ENCODE data around the gene APOL5. TPM values are rescaled to one million over a fixed set of nuclear protein-coding genes. Genes with fewer than 3 reads are reported as not detected.
A peak's percentile ranks its signal among the peaks of the same experiment; 100 is the strongest.
"Not testable (repeated sequence)": the region's sequence is repeated elsewhere in the genome, so short reads cannot be mapped to it uniquely, and the experiment has no call there.

The APOL5 gene
- total RNA-seq, 6 donors from 2014 or later = not detected

DNA sequence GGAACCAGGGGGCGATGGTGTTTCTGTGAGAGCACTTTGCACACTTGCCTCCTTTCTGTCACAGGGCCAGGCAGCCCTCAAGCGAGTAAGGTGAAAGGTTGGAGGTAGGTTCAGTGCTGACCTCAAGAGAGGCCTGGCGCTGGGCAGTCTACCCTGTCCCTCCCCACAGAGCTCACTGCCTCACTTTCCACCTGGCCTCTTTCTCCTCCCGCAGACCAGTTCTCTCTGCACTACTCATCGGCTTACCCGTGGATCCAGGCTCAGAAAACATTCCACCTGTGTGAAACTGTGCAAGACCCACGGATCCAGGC lies 16.8 kb downstream of the APOL5 start:
- ATAC-seq (ENCODE audit: low FRiP score in 2 of 2) (no peak), DNase-seq (no peak)
- H3K4me3 ChIP-seq = no peak overlapping the region
- H3K27me3 ChIP-seq = no peaks in the 10 kb centered on the region
- H3K36me3 ChIP-seq = peaks cover 0 to 9% (median 3%) of the 10 kb centered on the region in 4 donors
- WGBS, 2 donors = 72 to 85% methylated on average over 7 of the region's 7 CpGs
- no peak for TF ChIP-seq EP300 (IDR thresholded peaks at IDR 0.05)
- TF ChIP-seq POLR2A (IDR thresholded peaks at IDR 0.05) = no peak
- TF ChIP-seq, protein P1, sequence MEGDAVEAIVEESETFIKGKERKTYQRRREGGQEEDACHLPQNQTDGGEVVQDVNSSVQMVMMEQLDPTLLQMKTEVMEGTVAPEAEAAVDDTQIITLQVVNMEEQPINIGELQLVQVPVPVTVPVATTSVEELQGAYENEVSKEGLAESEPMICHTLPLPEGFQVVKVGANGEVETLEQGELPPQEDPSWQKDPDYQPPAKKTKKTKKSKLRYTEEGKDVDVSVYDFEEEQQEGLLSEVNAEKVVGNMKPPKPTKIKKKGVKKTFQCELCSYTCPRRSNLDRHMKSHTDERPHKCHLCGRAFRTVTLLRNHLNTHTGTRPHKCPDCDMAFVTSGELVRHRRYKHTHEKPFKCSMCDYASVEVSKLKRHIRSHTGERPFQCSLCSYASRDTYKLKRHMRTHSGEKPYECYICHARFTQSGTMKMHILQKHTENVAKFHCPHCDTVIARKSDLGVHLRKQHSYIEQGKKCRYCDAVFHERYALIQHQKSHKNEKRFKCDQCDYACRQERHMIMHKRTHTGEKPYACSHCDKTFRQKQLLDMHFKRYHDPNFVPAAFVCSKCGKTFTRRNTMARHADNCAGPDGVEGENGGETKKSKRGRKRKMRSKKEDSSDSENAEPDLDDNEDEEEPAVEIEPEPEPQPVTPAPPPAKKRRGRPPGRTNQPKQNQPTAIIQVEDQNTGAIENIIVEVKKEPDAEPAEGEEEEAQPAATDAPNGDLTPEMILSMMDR (IDR thresholded peaks at IDR 0.05) = no peak
- no peak for TF ChIP-seq POLR2AphosphoS5 (IDR thresholded peaks at IDR 0.05)
- no peaks in the 10 kb centered on the region for H3K4me1 ChIP-seq
- H3K27ac ChIP-seq = no peak overlapping the region
- no peaks in the 10 kb centered on the region for H3K9me3 ChIP-seq

DNA sequence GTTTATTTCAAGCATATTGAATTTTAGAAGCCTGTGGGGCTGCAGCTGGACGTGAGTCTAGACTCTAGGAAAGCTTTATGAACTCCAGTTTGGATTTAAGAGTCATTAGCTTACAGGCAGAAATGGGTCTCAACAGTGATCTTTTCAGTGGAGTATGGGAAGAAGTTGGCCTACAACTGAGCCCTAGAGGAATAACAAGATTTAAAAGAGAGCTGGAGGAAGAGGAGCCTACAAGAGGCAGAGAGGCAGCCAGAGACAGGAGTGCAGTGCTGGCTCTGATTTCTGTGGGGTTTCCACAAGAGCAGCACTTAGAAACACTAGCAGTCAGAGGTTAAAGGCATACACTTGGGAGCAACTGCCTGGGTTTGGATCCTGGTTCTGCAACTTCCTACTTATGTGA lies 17.9 kb downstream of the APOL5 start:
- no peak for DNase-seq
- TF ChIP-seq POLR2AphosphoS5 (IDR thresholded peaks at IDR 0.05) = no peak
- H3K36me3 ChIP-seq = peaks cover 0 to 9% (median 3%) of the 10 kb centered on the region in 4 donors
- H3K4me3 ChIP-seq = no peak overlapping the region
- WGBS, 2 donors = 85 to 94% methylated on average over 1 of the region's 1 CpG
- H3K27ac ChIP-seq = no peak overlapping the region
- no peaks in the 10 kb centered on the region for H3K9me3 ChIP-seq
- no peaks in the 10 kb centered on the region for H3K27me3 ChIP-seq
- ATAC-seq (ENCODE audit: low FRiP score in 2 of 2) = no peak
- no peaks in the 10 kb centered on the region for H3K4me1 ChIP-seq

DNA sequence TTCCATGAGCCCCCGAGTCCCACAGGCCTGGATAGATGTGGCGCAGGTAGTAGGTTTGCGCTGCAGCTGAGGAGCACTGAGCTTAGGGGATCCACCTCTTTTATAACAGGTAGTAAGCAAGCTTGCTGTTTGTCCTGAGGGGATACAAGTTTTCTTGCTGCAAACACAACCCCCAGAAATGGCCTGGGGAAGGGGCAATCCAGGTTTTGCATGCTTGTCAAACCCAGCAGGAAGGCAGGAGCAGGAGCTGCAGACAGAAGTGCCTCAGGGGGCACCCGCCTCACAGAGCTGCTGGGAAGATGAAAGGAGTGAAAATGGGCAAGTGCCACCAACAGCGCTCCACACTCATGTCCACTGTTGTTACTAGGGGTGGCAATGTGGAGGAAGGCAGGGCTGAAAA lies 18.5 kb downstream of the APOL5 start:
- ATAC-seq (ENCODE audit: low FRiP score in 2 of 2) = no peak
- Histone ChIP-seq H3K4me1 (no peaks in the 10 kb centered on the region), H3K36me3 (peaks cover 0 to 9% (median 4%) of the 10 kb centered on the region in 4 donors), H3K4me3 (no peak overlapping the region), H3K9me3 (no peaks in the 10 kb centered on the region), H3K27ac (no peak overlapping the region), H3K27me3 (no peaks in the 10 kb centered on the region)
- no peak for DNase-seq
- TF ChIP-seq, protein P1 (IDR thresholded peaks at IDR 0.05) = no peak
- TF ChIP-seq EP300 (IDR thresholded peaks at IDR 0.05) (no peak), POLR2A (IDR thresholded peaks at IDR 0.05) (no peak), POLR2AphosphoS5 (IDR thresholded peaks at IDR 0.05) (no peak)
- WGBS, 2 donors = 91 to 94% methylated on average over 5 of the region's 5 CpGs

DNA sequence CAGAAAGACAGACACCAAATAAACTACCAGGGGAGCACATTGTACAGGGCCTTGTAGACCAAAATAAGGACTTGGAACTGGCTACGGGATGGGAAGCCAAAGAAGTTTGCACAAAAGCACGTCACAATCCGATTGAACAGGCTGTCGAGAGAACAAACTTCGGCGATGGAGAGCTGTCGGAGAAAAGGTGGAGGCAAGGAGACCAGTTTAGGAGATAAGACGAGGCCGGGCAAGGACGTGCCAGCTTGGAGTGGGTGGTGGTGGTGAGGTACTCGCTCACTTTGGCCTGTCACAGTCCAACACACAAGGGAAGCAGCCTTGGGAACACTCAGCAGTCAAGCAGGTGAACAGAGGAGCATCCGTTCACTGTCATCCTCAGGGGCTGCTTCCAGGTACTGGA lies 19.0 kb downstream of the APOL5 start:
- Histone ChIP-seq H3K27me3 (no peaks in the 10 kb centered on the region), H3K36me3 (peaks cover 0 to 9% (median 4%) of the 10 kb centered on the region in 4 donors), H3K4me3 (no peak overlapping the region), H3K27ac (no peak overlapping the region), H3K4me1 (no peaks in the 10 kb centered on the region), H3K9me3 (no peaks in the 10 kb centered on the region)
- ATAC-seq (ENCODE audit: low FRiP score in 2 of 2) (no peak), DNase-seq (no peak)
- TF ChIP-seq, protein P1 (IDR thresholded peaks at IDR 0.05) = no peak
- TF ChIP-seq POLR2A (IDR thresholded peaks at IDR 0.05) (no peak), POLR2AphosphoS5 (IDR thresholded peaks at IDR 0.05) (no peak), EP300 (IDR thresholded peaks at IDR 0.05) (no peak)
- whole genome bisulfite sequencing, 2 donors = 86 to 89% methylated on average over 11 to 12 of the region's 12 CpGs

DNA sequence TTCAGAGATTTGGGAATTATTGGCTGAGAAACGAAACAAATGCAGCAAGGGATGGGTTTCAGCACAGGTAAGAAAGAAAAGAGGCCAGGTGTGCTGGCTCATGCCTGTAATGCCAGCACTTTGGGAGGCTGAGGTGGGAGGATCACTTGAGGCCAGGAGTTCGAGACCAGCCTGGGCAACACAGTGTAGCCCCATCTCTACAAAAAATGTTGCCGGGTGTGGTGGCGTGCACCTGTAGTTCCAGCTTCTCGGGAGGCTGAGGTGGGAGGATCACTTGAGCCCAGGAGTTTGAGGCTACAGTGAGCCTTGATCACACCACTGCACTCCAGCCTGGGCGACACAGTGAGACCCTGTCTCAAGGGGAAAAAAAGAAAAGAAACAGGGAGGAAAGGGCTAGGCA lies 20.2 kb downstream of the APOL5 start:
- H3K27ac ChIP-seq = not testable (repeated sequence)

DNA sequence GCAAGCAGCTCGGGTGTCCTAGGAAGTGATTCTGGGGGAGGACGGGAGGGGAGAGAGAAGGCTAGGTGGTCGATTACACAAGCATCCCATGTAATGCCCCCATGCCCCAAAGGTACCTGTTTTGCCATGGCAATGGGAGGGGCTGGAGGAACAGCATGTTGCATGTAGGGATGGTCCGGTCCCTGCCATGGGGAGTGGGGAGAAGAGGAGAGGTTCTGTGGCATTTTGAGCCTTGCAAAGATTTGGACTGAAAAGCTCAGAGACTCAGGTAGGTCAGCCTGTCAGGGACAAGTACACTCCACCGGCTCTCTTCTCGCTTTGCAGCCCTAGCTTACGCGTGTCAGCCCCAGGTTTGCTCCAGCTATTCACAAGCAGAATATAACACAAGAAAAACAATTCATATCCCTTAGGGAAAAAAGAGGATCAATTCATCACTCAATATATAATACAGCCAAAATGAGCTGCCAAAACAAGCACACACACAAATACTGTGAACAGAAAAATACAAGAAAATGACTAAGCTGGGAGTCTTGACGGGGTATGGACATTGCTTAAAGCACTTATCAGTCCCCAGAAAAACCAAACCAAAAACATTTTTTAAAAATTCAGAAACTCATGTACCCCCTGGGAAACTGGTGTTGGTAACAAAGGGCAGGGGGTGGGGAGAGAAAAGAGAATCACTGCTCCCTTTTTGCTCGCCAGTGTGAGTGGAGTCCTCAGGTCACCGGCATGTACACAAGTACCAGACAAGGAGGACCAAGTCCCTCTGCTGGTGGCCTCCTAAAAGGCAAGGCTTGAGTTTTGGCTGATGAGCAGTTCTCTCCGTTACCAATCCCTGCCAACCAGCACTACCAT lies 21.6 kb downstream of the APOL5 start:
- no peaks in the 10 kb centered on the region for H3K9me3 ChIP-seq
- H3K27me3 ChIP-seq = no peaks in the 10 kb centered on the region
- H3K27ac ChIP-seq = no peak overlapping the region
- H3K36me3 ChIP-seq = peaks cover 0 to 33% (median 5%) of the 10 kb centered on the region in 4 donors
- ATAC-seq (ENCODE audit: low FRiP score in 2 of 2) = no peak
- 80 to 91% methylated on average over 10 to 12 of the region's 12 CpGs for WGBS, 2 donors
- H3K4me1 ChIP-seq = peaks cover 0 to 3% (median 0%) of the 10 kb centered on the region in 4 donors
- DNase-seq = no peak
- no peak for TF ChIP-seq POLR2A (IDR thresholded peaks at IDR 0.05)
- TF ChIP-seq, protein P1 (IDR thresholded peaks at IDR 0.05) = peak in 2 of 6 experiments; percentile 10 to 24
- H3K4me3 ChIP-seq = no peak overlapping the region

More for the DNA sequence above, 20.2 kb downstream of the APOL5 start:
- not testable (repeated sequence) for DNase-seq; H3K27me3 ChIP-seq; H3K9me3 ChIP-seq; ATAC-seq (ENCODE audit: low FRiP score in 2 of 2); H3K4me1 ChIP-seq; H3K4me3 ChIP-seq
- 89 to 95% methylated on average over 6 of the region's 6 CpGs for WGBS, 2 donors
- peaks cover 0 to 19% (median 5%) of the 10 kb centered on the region in 4 donors for H3K36me3 ChIP-seq

Data from upper lobe of left lung (tissue), 6 donors.